SK-N-SH treated with all-trans-retinoic acid at 6 μM for 48 hours (cell line): ENCODE data around the gene ELOVL3.

ENCODE experiments used
- ARNTL ChIP-seq: fragments of 450-650 bp; formaldehyde crosslinking; IDR thresholded peaks from 2 replicates; pipeline ENCODE4 v1.5.0; 2020; ENCODE audit warnings: low read depth, mild to moderate bottlenecking, moderate library complexity, borderline replicate concordance
- ESRRG ChIP-seq: fragments of 250-450 bp; sonication (Bioruptor Pico); IDR thresholded peaks from 2 replicates; pipeline ENCODE4 v1.6.1; 2021; ENCODE audit warnings: mild to moderate bottlenecking
- ISL1 ChIP-seq: fragments of 250-450 bp; sonication (Bioruptor Pico); IDR thresholded peaks from 2 replicates; pipeline ENCODE4 v2.1.2; 2022; ENCODE audit warnings: mild to moderate bottlenecking, moderate library complexity
- OSR1 ChIP-seq: fragments of 250-450 bp; sonication (Bioruptor Pico); IDR thresholded peaks from 2 replicates; pipeline ENCODE4 v1.8.0; 2022; ENCODE audit warnings: moderate library complexity, mild to moderate bottlenecking, inconsistent platforms
- TCF4 ChIP-seq: fragments of 250-450 bp; sonication (Bioruptor Pico); IDR thresholded peaks from 2 replicates; pipeline ENCODE4 v1.8.0; 2021; ENCODE audit warnings: mild to moderate bottlenecking, moderate library complexity, borderline replicate concordance
- TOX ChIP-seq: fragments of 250-450 bp; sonication (Bioruptor Pico); IDR thresholded peaks from 2 replicates; pipeline ENCODE4 v1.8.0; 2021; ENCODE audit warnings: mild to moderate bottlenecking, moderate library complexity, borderline replicate concordance
- ZFP3 ChIP-seq: fragments of 250-450 bp; sonication (Bioruptor Pico); IDR thresholded peaks from 2 replicates; pipeline ENCODE4 v1.5.0; 2020; ENCODE audit warnings: mild to moderate bottlenecking, moderate library complexity
- ZFP30 ChIP-seq: fragments of 450-650 bp; formaldehyde crosslinking; IDR thresholded peaks from 2 replicates; pipeline ENCODE4 v1.5.0; 2022; ENCODE audit warnings: mild to moderate bottlenecking, moderate library complexity
- TF ChIP-seq, protein P1 (sequence below): fragments of 250-450 bp; sonication (Bioruptor Pico); IDR thresholded peaks from 2 replicates; pipeline ENCODE4 v1.8.0; 2020; ENCODE audit warnings: mild to moderate bottlenecking, moderate library complexity, borderline replicate concordance
- TF ChIP-seq, protein P2 (sequence below): fragments of 250-450 bp; sonication (Bioruptor Pico); IDR thresholded peaks from 2 replicates; pipeline ENCODE4 v1.8.0; 2021; ENCODE audit warnings: low read depth, mild to moderate bottlenecking, moderate library complexity, borderline replicate concordance
- TF ChIP-seq, protein P3 (sequence below): fragments of 250-450 bp; sonication (Bioruptor Pico); IDR thresholded peaks from 2 replicates; pipeline ENCODE4 v1.5.1; 2020; ENCODE audit warnings: low read depth, mild to moderate bottlenecking, moderate library complexity
- TF ChIP-seq, protein P4 (sequence below): fragments of 250-450 bp; sonication (Bioruptor Pico); IDR thresholded peaks from 2 replicates; pipeline ENCODE4 v1.5.1; 2021; ENCODE audit warnings: mild to moderate bottlenecking, moderate library complexity

- no peak for TF ChIP-seq ZFP3 (CRISPR knock-in tag)
- TF ChIP-seq OSR1 (CRISPR knock-in tag) = no peak
- TF ChIP-seq, protein P1, sequence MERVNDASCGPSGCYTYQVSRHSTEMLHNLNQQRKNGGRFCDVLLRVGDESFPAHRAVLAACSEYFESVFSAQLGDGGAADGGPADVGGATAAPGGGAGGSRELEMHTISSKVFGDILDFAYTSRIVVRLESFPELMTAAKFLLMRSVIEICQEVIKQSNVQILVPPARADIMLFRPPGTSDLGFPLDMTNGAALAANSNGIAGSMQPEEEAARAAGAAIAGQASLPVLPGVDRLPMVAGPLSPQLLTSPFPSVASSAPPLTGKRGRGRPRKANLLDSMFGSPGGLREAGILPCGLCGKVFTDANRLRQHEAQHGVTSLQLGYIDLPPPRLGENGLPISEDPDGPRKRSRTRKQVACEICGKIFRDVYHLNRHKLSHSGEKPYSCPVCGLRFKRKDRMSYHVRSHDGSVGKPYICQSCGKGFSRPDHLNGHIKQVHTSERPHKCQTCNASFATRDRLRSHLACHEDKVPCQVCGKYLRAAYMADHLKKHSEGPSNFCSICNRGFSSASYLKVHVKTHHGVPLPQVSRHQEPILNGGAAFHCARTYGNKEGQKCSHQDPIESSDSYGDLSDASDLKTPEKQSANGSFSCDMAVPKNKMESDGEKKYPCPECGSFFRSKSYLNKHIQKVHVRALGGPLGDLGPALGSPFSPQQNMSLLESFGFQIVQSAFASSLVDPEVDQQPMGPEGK (CRISPR knock-in tag) = no peak
- TF ChIP-seq ISL1 (CRISPR knock-in tag) = no peak
- TF ChIP-seq ARNTL (CRISPR knock-in tag) = no peak
- TF ChIP-seq, protein P2, sequence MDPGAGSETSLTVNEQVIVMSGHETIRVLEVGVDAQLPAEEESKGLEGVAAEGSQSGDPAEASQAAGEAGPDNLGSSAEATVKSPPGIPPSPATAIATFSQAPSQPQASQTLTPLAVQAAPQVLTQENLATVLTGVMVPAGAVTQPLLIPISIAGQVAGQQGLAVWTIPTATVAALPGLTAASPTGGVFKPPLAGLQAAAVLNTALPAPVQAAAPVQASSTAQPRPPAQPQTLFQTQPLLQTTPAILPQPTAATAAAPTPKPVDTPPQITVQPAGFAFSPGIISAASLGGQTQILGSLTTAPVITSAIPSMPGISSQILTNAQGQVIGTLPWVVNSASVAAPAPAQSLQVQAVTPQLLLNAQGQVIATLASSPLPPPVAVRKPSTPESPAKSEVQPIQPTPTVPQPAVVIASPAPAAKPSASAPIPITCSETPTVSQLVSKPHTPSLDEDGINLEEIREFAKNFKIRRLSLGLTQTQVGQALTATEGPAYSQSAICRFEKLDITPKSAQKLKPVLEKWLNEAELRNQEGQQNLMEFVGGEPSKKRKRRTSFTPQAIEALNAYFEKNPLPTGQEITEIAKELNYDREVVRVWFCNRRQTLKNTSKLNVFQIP (CRISPR knock-in tag) = no peak
- TF ChIP-seq, protein P3, sequence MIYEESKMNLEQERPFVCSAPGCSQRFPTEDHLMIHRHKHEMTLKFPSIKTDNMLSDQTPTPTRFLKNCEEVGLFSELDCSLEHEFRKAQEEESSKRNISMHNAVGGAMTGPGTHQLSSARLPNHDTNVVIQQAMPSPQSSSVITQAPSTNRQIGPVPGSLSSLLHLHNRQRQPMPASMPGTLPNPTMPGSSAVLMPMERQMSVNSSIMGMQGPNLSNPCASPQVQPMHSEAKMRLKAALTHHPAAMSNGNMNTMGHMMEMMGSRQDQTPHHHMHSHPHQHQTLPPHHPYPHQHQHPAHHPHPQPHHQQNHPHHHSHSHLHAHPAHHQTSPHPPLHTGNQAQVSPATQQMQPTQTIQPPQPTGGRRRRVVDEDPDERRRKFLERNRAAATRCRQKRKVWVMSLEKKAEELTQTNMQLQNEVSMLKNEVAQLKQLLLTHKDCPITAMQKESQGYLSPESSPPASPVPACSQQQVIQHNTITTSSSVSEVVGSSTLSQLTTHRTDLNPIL (CRISPR knock-in tag) = no peak
- no peak for TF ChIP-seq ZFP30
- TF ChIP-seq TOX (CRISPR knock-in tag) = no peak
- TF ChIP-seq, protein P4, sequence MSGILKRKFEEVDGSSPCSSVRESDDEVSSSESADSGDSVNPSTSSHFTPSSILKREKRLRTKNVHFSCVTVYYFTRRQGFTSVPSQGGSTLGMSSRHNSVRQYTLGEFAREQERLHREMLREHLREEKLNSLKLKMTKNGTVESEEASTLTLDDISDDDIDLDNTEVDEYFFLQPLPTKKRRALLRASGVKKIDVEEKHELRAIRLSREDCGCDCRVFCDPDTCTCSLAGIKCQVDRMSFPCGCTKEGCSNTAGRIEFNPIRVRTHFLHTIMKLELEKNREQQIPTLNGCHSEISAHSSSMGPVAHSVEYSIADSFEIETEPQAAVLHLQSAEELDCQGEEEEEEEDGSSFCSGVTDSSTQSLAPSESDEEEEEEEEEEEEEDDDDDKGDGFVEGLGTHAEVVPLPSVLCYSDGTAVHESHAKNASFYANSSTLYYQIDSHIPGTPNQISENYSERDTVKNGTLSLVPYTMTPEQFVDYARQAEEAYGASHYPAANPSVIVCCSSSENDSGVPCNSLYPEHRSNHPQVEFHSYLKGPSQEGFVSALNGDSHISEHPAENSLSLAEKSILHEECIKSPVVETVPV (CRISPR knock-in tag) = no peak
- TF ChIP-seq ESRRG (CRISPR knock-in tag) = no peak
- no peak for TF ChIP-seq TCF4 (CRISPR knock-in tag)
Observed at GRCh38 chr10:102200751-102201640, 25.1 kb upstream of the ELOVL3 start.
